Measurements from ENCODE around the gene GPATCH3. TPM values are rescaled to one million over a fixed set of nuclear protein-coding genes. Genes with fewer than 3 reads are reported as not detected.
"Not testable (repeated sequence)": the region's sequence is repeated elsewhere in the genome, so short reads cannot be mapped to it uniquely, and the experiment has no call there.

The GPATCH3 gene
- polyA plus RNA-seq, 1 donor: 9.9 TPM

DNA sequence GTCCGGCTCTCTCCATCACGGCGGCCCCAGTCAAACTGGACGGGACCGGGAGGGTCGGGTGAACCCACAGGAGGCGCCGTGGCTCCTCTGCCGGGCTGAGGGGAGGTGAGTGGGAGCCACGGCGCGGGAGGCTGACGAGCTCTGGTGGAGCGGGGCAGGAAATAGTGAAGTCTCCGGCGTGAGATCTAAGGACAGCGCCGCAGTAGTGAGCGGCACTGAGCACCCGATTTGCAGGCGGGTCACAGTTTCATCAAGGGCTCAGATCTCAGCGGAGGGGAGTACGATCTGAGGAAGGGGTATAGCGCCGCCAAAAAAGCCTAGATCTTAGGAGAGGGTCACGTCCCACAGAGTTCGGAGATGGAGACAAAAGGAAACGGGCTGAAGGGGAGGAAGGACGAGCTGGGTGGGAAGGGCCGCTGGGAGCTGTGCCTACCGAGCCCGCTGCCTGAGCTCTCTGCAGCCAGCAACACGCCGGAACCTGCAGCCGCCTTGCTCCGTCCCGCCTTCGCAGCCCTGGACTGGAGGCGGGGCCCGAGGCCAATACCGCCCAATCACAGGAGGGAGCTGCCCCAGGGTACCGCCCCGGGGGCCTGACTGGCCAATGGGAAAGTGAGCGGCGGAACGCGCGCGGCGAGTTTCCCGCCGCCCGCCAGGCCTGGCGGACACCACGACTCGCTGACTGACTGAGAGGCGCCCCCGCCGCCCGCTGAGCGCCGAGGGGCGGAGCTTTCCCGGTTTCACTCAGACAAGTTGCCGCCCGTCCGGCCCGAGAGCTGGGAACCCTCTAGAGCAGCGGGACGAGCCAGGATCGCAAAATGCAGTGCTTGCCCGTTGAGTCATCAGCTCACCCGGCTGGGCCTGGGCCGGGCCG, 35.4 kb downstream of the GPATCH3 start:
- peak; percentile 93 for DNase-seq (ENCODE audit: low read depth)

GRCh38 chr1:26863685-26864077, 36.6 kb downstream of the GPATCH3 start:
- no peak for DNase-seq (ENCODE audit: low read depth)

DNA sequence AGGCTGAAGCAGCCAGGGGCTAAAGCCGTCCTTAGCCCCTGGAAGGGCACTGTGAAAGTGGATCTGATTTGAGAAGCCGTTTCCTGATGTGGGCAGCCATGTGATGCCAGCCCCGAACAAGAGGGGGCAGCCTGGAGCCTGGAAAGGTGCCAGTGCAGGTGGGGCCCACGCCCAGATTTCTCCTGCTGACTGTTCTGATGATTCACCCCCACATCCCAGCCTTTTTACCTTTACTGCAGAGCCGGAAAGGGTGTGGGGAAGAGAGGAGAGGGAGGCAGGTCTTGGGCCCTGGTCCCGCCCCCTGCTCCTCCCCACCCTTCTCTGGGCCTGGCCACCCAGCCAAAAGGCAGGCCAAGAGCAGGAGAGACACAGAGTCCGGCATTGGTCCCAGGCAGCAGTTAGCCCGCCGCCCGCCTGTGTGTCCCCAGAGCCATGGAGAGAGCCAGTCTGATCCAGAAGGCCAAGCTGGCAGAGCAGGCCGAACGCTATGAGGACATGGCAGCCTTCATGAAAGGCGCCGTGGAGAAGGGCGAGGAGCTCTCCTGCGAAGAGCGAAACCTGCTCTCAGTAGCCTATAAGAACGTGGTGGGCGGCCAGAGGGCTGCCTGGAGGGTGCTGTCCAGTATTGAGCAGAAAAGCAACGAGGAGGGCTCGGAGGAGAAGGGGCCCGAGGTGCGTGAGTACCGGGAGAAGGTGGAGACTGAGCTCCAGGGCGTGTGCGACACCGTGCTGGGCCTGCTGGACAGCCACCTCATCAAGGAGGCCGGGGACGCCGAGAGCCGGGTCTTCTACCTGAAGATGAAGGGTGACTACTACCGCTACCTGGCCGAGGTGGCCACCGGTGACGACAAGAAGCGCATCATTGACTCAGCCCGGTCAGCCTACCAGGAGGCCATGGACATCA, 37.2 kb downstream of the GPATCH3 start, which contains the start of gene SFN:
TSS of gene SFN (plus strand) at position 369 of the 904 bp plus-strand sequence. CDS start at position 433, 64 bp downstream.
- DNase-seq (ENCODE audit: low read depth): no peak

DNA sequence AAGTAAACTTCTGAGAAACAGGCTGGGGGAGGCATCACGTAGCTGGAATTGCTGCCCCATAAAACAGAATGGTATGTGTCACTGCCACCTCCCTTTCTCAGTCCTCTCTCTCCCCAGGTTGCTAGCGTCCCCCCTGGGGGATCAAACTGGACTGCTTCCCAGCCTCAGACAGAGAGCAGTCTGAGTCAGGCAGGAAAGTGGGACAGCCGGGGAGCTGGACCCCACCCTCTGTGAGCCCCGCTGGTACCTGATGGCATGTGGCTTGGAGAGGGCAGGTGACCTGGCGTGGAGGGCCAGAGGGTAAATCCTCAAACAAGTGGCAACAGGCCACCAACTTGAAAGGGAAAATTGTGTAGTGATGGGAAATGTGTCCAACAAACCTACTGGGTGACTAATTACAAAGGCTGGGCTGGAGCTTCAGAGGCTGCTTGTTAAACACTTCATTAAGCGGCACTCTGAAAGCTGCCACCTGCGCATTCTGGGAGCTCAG, 38.3 kb downstream of the GPATCH3 start:
- no peak for DNase-seq (ENCODE audit: low read depth)

DNA sequence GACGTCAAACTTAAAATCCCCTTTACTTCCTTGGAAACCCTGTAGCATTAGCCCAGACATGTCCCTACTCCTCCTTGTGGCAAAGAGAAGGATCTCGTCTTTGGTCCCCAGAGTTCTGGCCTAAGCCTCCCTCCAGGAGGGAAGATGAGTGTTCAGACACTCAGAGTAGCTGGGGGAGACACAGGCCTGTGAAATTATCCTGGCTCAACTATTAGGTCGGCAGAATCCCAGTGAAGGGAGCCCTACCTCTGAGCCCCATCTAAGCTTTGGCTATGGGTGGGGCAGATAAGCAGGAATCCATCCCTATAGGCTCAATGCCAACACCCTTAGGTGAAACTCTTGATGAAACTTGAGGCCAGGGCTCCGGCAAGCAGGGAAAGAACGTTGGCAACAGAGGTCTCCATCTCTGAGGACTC, 39.0 kb downstream of the GPATCH3 start:
- no peak for DNase-seq (ENCODE audit: low read depth)

GRCh38 chr1:26858891-26859640, 41.2 kb downstream of the GPATCH3 start:
- DNase-seq (ENCODE audit: low read depth): no peak

GRCh38 chr1:26858160-26858559, 42.1 kb downstream of the GPATCH3 start:
- DNase-seq (ENCODE audit: low read depth): no peak

DNA sequence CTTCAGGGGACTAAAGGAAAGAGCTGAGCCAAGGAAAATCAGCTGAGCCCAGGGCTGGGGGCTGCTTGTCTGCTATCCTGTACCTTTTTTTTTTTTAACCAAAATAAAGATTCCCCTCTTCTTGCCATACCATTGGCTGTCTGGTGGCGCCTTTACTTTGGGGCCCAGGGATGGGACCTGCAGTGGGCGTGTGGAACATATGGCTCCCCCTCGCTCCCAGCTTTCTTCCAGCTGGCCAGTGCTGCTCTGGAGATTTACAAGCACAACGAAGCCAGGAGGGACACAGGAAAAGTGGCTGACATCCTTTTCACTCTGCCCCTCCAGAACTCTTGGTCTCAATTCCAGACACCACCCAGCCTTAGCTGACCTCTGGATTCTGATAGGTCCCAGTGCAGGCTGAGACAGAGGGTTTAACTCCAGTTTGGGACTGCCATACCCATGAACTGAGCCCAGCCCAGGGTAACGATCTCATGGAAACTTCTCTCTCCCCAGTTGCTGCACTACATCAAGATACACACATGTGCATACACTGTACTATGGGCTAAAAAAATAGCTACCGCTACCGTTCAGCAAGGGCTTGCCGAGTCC, 42.7 kb downstream of the GPATCH3 start:
- DNase-seq (ENCODE audit: low read depth): no peak

- no peak for DNase-seq (ENCODE audit: low read depth)
Observed at GRCh38 chr1:26856604-26857469, 43.4 kb downstream of the GPATCH3 start.

- DNase-seq (ENCODE audit: low read depth): no peak
Observed at GRCh38 chr1:26856181-26856580, 44.1 kb downstream of the GPATCH3 start.

DNA sequence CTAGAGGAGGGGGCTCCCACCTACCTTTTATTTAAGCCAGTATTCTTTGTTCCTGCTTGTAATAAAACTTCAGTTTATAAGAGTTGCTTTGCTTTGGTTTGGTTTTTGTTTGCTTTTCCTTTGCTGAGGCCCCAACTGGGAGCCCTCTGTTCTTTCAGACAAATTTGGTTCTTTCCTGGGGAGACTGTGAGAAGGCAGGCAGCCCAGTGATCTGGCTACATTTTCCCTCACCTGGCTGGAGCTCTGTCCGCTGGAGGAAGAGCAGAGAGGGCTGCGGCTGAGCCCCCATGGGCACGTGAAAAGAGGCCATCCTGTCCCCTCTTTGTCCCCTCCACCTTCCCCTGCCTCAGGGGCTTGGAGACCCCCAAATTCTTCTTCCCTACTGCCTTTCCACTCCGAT, 44.6 kb downstream of the GPATCH3 start:
- DNase-seq (ENCODE audit: low read depth): no peak

GRCh38 chr1:26854906-26855305, 45.4 kb downstream of the GPATCH3 start:
- no peak for DNase-seq (ENCODE audit: low read depth)

DNA sequence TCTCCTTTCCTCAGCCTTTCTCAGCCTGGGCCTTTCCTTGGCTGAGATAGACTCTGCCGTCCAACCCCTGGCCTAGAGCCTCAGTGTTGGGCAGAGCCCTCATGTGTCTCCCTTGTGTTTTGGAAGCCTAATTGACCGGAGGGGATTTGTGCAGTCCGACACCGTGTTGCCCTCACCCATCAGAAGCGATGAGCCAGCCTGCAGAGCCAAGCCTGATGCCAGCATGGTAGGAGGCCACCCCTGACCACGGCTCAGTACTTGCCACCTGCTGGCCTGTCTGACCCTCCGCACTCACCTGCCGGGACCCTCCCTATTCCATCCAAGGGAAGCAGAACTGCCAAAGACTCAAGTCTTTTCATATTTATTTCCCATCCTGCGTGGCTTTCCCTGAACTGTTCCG, 46.7 kb downstream of the GPATCH3 start:
- DNase-seq (ENCODE audit: low read depth): no peak

DNA sequence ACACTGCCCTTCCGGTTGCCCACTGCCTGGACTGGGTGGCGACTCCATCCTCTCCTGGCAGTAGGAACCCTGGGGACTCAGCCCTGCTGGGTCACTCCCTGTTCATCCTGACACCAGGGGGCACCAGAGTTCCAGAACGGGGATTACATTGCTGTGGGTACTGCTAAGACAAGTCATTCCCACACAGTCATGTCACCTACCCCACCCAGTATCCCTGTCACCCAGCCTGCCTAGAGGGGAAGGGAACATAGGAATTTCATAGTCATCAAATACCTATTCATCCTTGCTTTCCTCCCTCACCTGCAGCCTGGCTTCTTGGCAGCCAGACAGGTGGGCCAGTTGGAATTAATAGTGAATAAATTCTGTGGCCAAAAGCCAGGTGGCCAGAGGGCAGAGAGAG, 47.1 kb downstream of the GPATCH3 start:
- DNase-seq (ENCODE audit: low read depth): no peak

DNA sequence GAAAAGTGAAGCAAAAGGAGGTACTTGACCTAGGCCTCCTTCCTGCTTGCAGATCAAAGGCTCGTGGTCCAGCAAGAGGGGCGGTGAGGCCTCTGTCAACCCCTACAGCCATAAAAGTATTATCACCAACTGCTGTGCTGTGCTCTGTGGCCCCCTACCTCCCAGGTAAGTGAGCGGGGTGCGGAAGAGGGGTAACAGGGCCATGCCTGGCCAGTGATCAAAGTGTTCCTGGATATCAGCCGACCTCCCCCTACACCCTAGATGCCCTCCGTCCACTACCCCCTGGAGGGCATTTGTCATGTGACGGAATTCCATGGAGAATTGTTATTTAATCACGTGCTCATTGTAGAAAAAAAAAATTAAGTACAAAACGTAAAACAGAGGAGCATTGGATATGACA, 47.6 kb downstream of the GPATCH3 start:
- DNase-seq (ENCODE audit: low read depth): no peak

GRCh38 chr1:26851106-26851684, 49.1 kb downstream of the GPATCH3 start:
- no peak for DNase-seq (ENCODE audit: low read depth)

GRCh38 chr1:26848941-26849774, 51.1 kb downstream of the GPATCH3 start:
- no peak for DNase-seq (ENCODE audit: low read depth)

GRCh38 chr1:26848499-26848898, 51.8 kb downstream of the GPATCH3 start:
- no peak for DNase-seq (ENCODE audit: low read depth)

GRCh38 chr1:26847826-26848225, 52.4 kb downstream of the GPATCH3 start:
- not testable (repeated sequence) for DNase-seq (ENCODE audit: low read depth)
